NCI-H82 treated with DMSO at 0.1 percent for 48 hours (cell line): ENCODE measurements around the gene ABCC5.
"Not testable (repeated sequence)": the region's sequence is repeated elsewhere in the genome, so short reads cannot be mapped to it uniquely, and the experiment has no call there.

Source experiments
- DNase-seq: peaks from one replicate; lab custom pipeline; 2025; ENCODE audit not compliant: unreplicated experiment; lab: John Stamatoyannopoulos, UW

Gene ABCC5

GRCh38 chr3:183896184-183896583 is 121.5 kb downstream of the ABCC5 start:
- no peak for DNase-seq

GRCh38 chr3:183895774-183896173 is 121.9 kb downstream of the ABCC5 start:
- DNase-seq = no peak

- DNase-seq = peak; percentile 14
Measured at GRCh38 chr3:183895296-183895695, 122.4 kb downstream of the ABCC5 start.

GRCh38 chr3:183892610-183893214 is 125.0 kb downstream of the ABCC5 start:
- DNase-seq = no peak

- DNase-seq = no peak
Measured at GRCh38 chr3:183885766-183886165, 131.9 kb downstream of the ABCC5 start.

- peak; percentile 97 for DNase-seq
Measured at GRCh38 chr3:183884427-183885296, 133.0 kb downstream of the ABCC5 start, which contains the start of gene PARL. Gene PARL (minus strand): TSS chr3:183884880. CDS start chr3:183884846, 34 bp downstream.

- DNase-seq = no peak
Measured at GRCh38 chr3:183884097-183884426, 133.6 kb downstream of the ABCC5 start.

GRCh38 chr3:183883291-183884096 is 134.2 kb downstream of the ABCC5 start:
- DNase-seq = peak; percentile 87

GRCh38 chr3:183880121-183880520 is 137.6 kb downstream of the ABCC5 start:
- no peak for DNase-seq

- no peak for DNase-seq
Measured at GRCh38 chr3:183879243-183879642, 138.4 kb downstream of the ABCC5 start.

- no peak for DNase-seq
Measured at GRCh38 chr3:183878071-183878470, 139.6 kb downstream of the ABCC5 start.

- not testable (repeated sequence) for DNase-seq
Measured at GRCh38 chr3:183877227-183877626, 140.5 kb downstream of the ABCC5 start.

- DNase-seq = no peak
Measured at GRCh38 chr3:183875411-183875810, 142.3 kb downstream of the ABCC5 start.

GRCh38 chr3:183873914-183874313 is 143.8 kb downstream of the ABCC5 start:
- no peak for DNase-seq

GRCh38 chr3:183871541-183871940 is 146.1 kb downstream of the ABCC5 start:
- no peak for DNase-seq

GRCh38 chr3:183870563-183870962 is 147.1 kb downstream of the ABCC5 start:
- DNase-seq = no peak
